CD4-positive, alpha-beta T cell (primary cell): ENCODE measurements around the gene GIMAP5. TPM values are rescaled to one million over a fixed set of nuclear protein-coding genes. Genes with fewer than 3 reads are reported as not detected.

Experiments used
- ATAC-seq: fragments of 200-7000 bp; cut with Tn5 transposase; one replicate; pipeline ENCODE4 v1.10.0; 2022; ENCODE audit warnings: mild to moderate bottlenecking; ENCODE audit not compliant: poor library complexity
- CTCF ChIA-PET: fragments of 350-600 bp; sonication (Branson Sonifier 250); formaldehyde crosslinking; loops from one replicate; lab custom pipeline; 2021; ENCODE audit warnings: antibody characterized with exemption, inconsistent platforms; lab: Charles Lee
- POLR2A ChIA-PET: fragments of 350-600 bp; sonication (Branson Sonifier 250); formaldehyde crosslinking; loops from one replicate; lab custom pipeline; 2021; ENCODE audit warnings: antibody characterized with exemption, inconsistent platforms; lab: Charles Lee
- DNase-seq, 14 experiments: peaks; one replicate each; pipeline ENCODE4 v3.0.0-alpha.2; 2013 to 2020; ENCODE audit warnings: mixed read lengths in 2 of 14
- H3K27ac ChIP-seq, 2 donors: one replicate each; pipeline versions ENCODE4 v1.5.1 to v1.7.0; 2013; ENCODE audit warnings: low read length in 2 of 2, low read depth in 1 of 2, mild to moderate bottlenecking in 1 of 2
- H3K27me3 ChIP-seq, 2 experiments: 1 replicate in 1 of 2; 2 replicates in 1 of 2; pipeline versions ENCODE4 v1.6.1 to v1.7.0; 2013; ENCODE audit warnings: low read length in 2 of 2, control low read depth in 1 of 2, mild to moderate bottlenecking in 1 of 2, moderate library complexity in 1 of 2; ENCODE audit not compliant: insufficient read depth in 2 of 2, control insufficient read depth in 1 of 2
- H3K36me3 ChIP-seq: one replicate; pipeline ENCODE4 v1.6.1; 2013; ENCODE audit warnings: low read length, control low read depth; ENCODE audit not compliant: insufficient read depth
- H3K4me1 ChIP-seq: one replicate; pipeline ENCODE4 v1.6.1; 2013; ENCODE audit warnings: low read length, control low read depth; ENCODE audit not compliant: insufficient read depth
- H3K4me3 ChIP-seq: one replicate; pipeline ENCODE4 v1.5.1; 2013; ENCODE audit warnings: mild to moderate bottlenecking, low read length, moderate library complexity
- H3K9me3 ChIP-seq, 2 experiments: 1 replicate in 1 of 2; 2 replicates in 1 of 2; pipeline versions ENCODE4 v1.6.1 to v1.7.0; 2013; ENCODE audit warnings: low read length in 2 of 2, mild to moderate bottlenecking in 2 of 2, control low read depth in 1 of 2, moderate library complexity in 1 of 2; ENCODE audit not compliant: control insufficient read depth in 1 of 2, insufficient read depth in 1 of 2
- H3K27ac Mint-ChIP-seq: one replicate; pipeline ENCODE4 v1.8.0; 2020; ENCODE audit warnings: mixed read lengths
- H3K27me3 Mint-ChIP-seq: one replicate; pipeline ENCODE4 v1.8.0; 2021; ENCODE audit warnings: mixed read lengths
- H3K36me3 Mint-ChIP-seq: one replicate; pipeline ENCODE4 v1.8.0; 2021; ENCODE audit warnings: low read depth, mixed read lengths
- H3K4me1 Mint-ChIP-seq: one replicate; pipeline ENCODE4 v1.8.0; 2021; ENCODE audit warnings: low read depth, mixed read lengths
- H3K4me3 Mint-ChIP-seq: one replicate; pipeline ENCODE4 v1.8.0; 2020; ENCODE audit warnings: mild to moderate bottlenecking, mixed read lengths
- H3K9me3 Mint-ChIP-seq: one replicate; pipeline ENCODE4 v1.8.0; 2020; ENCODE audit warnings: mixed read lengths
- intact Hi-C, 2 experiments: fragments of 100-400 bp; cut with DNase I in 1 of 2; cut with micrococcal nuclease in 1 of 2; formaldehyde crosslinking; loops; one replicate each; pipeline versions ENCODE4 v1.15.1 to v1.9.0; 2023 to 2025; cut with DNase I, micrococcal nuclease
- total RNA-seq, 174 experiments: library from RNA in 2 of 174; stranded (reverse) in 2 of 174; gene quantifications; one replicate each; pipeline ENCODE4 v1.2.3 and lab custom pipeline; 2021 to 2026
- TF ChIP-seq, protein P1 (sequence below): fragments of 200-600 bp; IDR thresholded peaks from one replicate; pipeline ENCODE4 v1.8.0; 2022; ENCODE audit warnings: antibody characterized with exemption, mild to moderate bottlenecking

GIMAP5 gene
- total RNA-seq, 2 experiments from 2014 or later: 31.3 to 35.2 TPM

DNA sequence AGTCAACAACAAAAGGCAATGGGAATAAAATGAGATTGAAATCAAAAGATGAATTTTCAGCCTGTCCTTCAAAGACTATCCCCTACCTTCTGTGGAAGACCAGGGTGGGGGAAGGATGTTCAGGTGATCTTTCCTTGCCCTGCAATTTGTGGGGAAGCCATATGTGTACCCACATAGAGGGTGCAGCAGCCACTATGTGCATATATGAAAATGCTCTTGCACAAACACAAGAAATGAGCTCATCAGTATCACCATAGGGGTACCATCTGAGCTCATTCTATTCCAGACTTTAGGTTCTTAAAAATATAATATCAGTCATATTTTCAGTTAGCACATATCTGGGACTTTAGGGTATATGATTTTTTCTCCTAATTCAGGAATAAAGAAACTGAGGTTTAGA lies 17.7 kb downstream of the GIMAP5 start:
- Mint-ChIP-seq H3K27ac (peak overlapping the region; percentile 99), H3K4me3 (peak overlapping the region; percentile 87), H3K36me3 (peaks cover 7% of the 10 kb centered on the region), H3K4me1 (peaks cover 70% of the 10 kb centered on the region), H3K27me3 (peaks cover 5% of the 10 kb centered on the region), H3K9me3 (peaks cover 2% of the 10 kb centered on the region)
- Histone ChIP-seq H3K36me3 (no peaks in the 10 kb centered on the region), H3K27ac (peak overlapping the region; percentile 67 to 76), H3K4me3 (peak overlapping the region; percentile 19), H3K27me3 (no peaks in the 10 kb centered on the region), H3K9me3 (no peaks in the 10 kb centered on the region), H3K4me1 (peaks cover 57% of the 10 kb centered on the region)
- ChIA-PET POLR2A (interaction anchor here (0.7 to 5.2 kb wide), 36 partner anchors 11 to 387 kb away, joined by 3 to 120 read pairs (median 6); partner anchors contain the start of genes GIMAP1, GIMAP2, GIMAP4 and GIMAP5), CTCF (interaction anchor here (0.7 to 2.9 kb wide), 11 partner anchors 12 to 305 kb away, joined by 3 to 48 read pairs (median 6); partner anchors contain the start of genes GIMAP1, GIMAP4, GIMAP5 and GIMAP7)
- TF ChIP-seq, protein P1, sequence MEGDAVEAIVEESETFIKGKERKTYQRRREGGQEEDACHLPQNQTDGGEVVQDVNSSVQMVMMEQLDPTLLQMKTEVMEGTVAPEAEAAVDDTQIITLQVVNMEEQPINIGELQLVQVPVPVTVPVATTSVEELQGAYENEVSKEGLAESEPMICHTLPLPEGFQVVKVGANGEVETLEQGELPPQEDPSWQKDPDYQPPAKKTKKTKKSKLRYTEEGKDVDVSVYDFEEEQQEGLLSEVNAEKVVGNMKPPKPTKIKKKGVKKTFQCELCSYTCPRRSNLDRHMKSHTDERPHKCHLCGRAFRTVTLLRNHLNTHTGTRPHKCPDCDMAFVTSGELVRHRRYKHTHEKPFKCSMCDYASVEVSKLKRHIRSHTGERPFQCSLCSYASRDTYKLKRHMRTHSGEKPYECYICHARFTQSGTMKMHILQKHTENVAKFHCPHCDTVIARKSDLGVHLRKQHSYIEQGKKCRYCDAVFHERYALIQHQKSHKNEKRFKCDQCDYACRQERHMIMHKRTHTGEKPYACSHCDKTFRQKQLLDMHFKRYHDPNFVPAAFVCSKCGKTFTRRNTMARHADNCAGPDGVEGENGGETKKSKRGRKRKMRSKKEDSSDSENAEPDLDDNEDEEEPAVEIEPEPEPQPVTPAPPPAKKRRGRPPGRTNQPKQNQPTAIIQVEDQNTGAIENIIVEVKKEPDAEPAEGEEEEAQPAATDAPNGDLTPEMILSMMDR: no peak
- ATAC-seq: peak; percentile 15
- no peak for DNase-seq
- intact Hi-C loops: loop anchor here (1.0 to 10.0 kb wide), 8 partner anchors 18 to 400 kb away; partner anchors contain the start of genes GIMAP1 (in 2 of the 2), GIMAP2 (in 1 of the 2), GIMAP5 (in 1 of the 2) and GIMAP7 (in 1 of the 2)

DNA sequence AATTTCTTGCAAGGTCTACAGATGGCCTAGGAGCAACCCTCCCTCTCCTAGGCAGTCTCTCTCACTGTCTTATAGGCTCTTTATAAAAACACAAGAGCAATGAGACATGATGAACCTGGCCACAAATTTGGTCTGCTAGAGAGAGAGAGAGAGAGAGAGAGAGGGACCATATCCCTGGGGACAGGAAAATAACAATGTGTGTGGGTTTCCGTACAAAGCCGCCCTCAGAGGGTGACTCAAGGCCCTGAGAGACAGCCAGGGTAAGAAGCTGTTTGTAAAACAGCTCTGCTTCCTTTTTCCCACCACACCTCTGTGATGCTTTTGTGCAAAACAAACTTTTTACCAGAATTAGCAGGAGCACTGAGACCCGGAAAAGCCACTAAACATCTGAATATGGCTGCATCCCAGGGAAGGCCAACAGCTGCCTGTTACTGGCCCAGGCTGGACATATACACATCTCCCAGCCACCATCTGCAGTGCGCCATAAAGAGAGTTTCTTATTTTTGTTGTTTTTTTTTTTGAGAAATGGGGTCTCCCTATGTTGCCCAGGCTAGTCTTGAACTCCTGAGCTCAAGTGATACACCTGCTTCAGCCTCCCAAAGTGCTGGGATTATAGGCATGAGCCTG lies 18.4 kb downstream of the GIMAP5 start:
- peaks cover 64% of the 10 kb centered on the region for H3K4me1 Mint-ChIP-seq
- DNase-seq: peak in 12 of 14 experiments; percentile 63 to 92 (median 76)
- CTCF ChIA-PET: interaction anchor here (0.7 to 2.9 kb wide), 13 partner anchors 13 to 306 kb away, joined by 3 to 48 read pairs (median 6); partner anchors contain the start of genes GIMAP1, GIMAP4, GIMAP5 and GIMAP7

DNA sequence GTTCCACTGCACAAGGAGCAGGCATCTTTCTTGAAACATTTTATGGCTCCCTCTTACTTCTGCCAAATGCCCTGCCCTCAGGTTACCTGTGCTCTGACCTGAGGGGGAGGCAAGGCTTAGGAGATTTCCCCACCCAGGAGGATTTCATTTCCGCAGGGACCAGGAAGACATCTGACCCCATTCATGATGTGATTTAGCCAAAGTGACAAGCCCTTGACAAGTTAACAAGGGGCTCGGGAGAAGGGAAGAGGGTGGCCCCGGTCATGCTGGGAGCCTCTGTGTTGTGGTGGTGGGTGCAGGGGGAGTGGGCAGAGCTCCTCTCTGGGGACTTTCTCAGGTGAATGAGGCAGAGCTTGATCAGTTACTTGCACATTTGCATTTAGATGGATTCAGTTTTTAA lies 18.9 kb downstream of the GIMAP5 start:
- POLR2A ChIA-PET: interaction anchor here (0.5 to 5.2 kb wide), 50 partner anchors 12 to 388 kb away, joined by 3 to 120 read pairs (median 5); partner anchors contain the start of genes GIMAP1, GIMAP2, GIMAP4 and GIMAP5
- intact Hi-C loops: loop anchor here (1.0 to 10.0 kb wide), 6 partner anchors 39 to 401 kb away; partner anchors contain the start of genes GIMAP1 (in 1 of the 2), GIMAP2 (in 1 of the 2) and GIMAP7 (in 1 of the 2)

More for the DNA sequence above, 18.4 kb downstream of the GIMAP5 start:
- H3K27me3 ChIP-seq: no peaks in the 10 kb centered on the region
- no peaks in the 10 kb centered on the region for H3K36me3 ChIP-seq
- POLR2A ChIA-PET: interaction anchor here (0.5 to 5.2 kb wide), 51 partner anchors 11 to 387 kb away, joined by 3 to 120 read pairs (median 5); partner anchors contain the start of genes GIMAP1, GIMAP2, GIMAP4 and GIMAP5
- H3K4me1 ChIP-seq: peaks cover 50% of the 10 kb centered on the region
- Mint-ChIP-seq H3K4me3 (peak overlapping the region; percentile 87), H3K9me3 (peaks cover 2% of the 10 kb centered on the region), H3K36me3 (peaks cover 7% of the 10 kb centered on the region), H3K27ac (peak overlapping the region; percentile 99), H3K27me3 (peaks cover 5% of the 10 kb centered on the region)
- TF ChIP-seq, protein P1: no peak
- ATAC-seq: peak; percentile 85
- peak overlapping the region; percentile 19 for H3K4me3 ChIP-seq
- intact Hi-C loops: loop anchor here (1.0 to 10.0 kb wide), 8 partner anchors 19 to 401 kb away; partner anchors contain the start of genes GIMAP7 (in 2 of the 2), GIMAP1 (in 1 of the 2), GIMAP2 (in 1 of the 2) and GIMAP5 (in 1 of the 2)
- peak overlapping the region; percentile 67 to 76 for H3K27ac ChIP-seq
- no peaks in the 10 kb centered on the region for H3K9me3 ChIP-seq

More for the DNA sequence above, 18.9 kb downstream of the GIMAP5 start:
- Histone ChIP-seq H3K27me3 (no peaks in the 10 kb centered on the region), H3K4me1 (peaks cover 49% of the 10 kb centered on the region), H3K9me3 (no peaks in the 10 kb centered on the region), H3K36me3 (no peaks in the 10 kb centered on the region), H3K27ac (peak overlapping the region; percentile 67 to 76), H3K4me3 (peak overlapping the region; percentile 19)
- Mint-ChIP-seq H3K9me3 (peaks cover 2% of the 10 kb centered on the region), H3K27ac (peak overlapping the region; percentile 99), H3K4me1 (peaks cover 58% of the 10 kb centered on the region), H3K36me3 (peaks cover 7% of the 10 kb centered on the region), H3K27me3 (peaks cover 5% of the 10 kb centered on the region), H3K4me3 (peak overlapping the region; percentile 87)
- CTCF ChIA-PET: interaction anchor here (0.9 to 2.9 kb wide), 11 partner anchors 14 to 306 kb away, joined by 3 to 48 read pairs (median 6); partner anchors contain the start of genes GIMAP1, GIMAP4, GIMAP5 and GIMAP8
- TF ChIP-seq, protein P1: no peak
- DNase-seq (peak in 2 of 14 experiments; percentile 56 to 60), ATAC-seq (peak; percentile 8)
